Middle frontal gyrus (tissue), 1 donor: ENCODE measurements around the gene TRAF3IP1.
"Not testable (repeated sequence)": the region's sequence is repeated elsewhere in the genome, so short reads cannot be mapped to it uniquely, and the experiment has no call there.

Experiments used
- DNase-seq: peaks from one replicate; pipeline ENCODE4 v3.0.0-alpha.2; 2015; ENCODE audit warnings: low spot score; ENCODE audit errors: extremely low spot score

Gene TRAF3IP1

DNA sequence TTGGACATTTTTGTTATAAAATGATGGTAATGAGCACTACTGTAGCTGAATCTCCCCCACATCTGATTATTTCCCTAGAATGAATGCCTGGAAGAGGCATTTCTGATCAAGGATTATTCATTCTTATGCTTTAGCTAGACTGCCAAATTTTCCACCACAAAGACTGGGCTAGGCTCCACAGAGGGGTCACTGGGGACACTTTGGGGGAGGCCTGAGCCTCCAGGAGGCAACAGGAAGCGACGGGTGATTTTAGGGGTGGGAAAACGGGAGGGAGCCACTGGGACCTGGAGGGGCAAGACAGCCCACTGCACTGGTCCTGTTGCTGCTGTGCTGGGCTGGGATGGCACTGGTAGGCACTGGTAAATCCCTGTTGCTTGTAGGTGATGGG, 104.0 kb downstream of the TRAF3IP1 start:
- no peak for DNase-seq

DNA sequence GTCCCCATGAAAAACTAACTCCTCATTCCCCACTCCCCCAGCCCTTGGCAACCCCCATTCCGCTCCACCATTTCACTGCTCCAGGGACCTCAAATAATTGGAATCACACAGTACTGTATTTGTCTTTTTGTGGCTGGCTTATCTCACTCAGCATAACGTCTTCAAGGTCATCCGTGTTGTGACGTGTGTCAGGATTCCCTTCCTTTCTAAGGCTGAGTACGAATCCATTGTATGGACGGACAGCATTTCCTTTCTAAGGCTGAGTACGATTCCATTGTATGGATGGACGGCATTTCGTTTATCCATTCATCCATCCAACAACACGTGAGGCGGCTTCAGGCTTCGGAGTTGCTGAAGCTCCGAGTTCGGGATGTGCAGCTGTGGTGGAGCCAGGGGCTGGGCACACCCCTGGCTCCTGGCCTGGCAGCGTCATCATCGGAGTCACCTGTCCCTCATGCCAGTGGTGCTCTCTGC, 105.2 kb downstream of the TRAF3IP1 start:
- no peak for DNase-seq

DNA sequence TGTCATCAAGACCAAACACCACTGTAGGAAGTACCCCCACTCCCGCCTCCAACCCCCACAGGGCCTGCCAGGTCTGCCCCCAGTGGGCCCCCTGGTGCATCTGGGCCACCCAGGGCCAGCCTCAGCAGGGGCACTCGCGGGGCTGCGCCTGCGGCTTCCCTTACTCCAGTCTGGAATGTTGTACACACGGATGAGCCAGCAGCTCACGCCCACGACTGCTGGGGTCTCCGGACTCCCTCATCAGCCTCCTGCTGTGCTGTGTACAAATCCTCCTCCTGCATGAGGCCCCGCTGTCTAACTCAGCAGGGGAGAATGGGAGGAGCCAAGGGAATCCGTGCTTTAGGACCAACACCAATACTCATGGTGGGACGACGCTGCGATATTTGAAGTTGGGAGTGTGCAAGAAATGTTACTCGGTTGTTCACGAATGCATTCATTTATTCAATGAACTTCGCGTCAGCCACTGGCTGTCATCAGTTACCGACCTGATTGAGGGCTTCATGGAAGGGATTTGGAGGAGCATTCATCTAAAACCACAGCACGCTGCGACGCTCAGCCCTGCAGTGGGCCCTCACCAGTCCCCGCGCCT, 105.8 kb downstream of the TRAF3IP1 start:
- no peak for DNase-seq

DNA sequence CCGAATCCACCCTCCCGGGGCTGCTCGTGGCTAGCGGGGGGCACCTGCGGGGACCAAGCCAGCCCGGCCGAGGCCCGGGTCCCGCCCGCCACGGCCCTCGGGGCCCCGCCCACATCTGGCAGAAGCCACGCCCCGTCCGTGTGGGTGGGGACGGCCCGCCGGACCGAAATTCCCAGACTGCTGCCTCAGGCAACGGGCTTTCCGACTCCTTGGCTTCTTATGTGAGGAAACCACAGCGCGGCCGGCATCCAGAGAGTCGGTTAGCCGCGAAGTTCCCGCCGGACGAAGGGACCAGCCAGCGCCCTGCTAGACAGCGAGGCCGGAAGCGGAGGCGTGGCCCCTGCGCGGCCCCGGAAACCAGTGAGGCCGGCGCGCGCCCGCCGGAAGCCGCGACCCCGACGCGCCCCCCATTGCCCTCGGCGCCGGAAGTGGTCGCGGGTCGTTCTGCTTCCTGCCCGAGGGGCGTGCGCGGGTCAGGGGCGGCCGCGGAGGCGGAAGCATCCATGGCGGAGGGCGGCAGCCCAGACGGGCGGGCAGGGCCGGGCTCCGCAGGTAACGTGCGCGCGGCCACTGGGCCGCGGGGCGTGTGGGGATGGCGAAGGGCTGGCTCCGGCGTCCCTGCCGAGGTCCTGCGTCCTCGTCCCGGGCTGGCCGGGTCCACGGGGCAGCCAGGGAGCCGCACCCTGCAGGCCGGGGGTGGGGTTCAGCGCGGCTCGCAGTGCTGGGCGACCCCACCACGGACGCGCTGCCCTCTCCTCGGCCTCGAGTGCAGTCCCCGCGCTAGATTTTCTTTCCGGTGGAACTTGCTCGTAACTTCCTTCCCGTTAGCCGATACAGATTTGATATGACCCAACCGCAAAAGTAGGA, 106.5 kb downstream of the TRAF3IP1 start, which contains the start of gene ASB1:
ASB1 (plus strand) TSS at position 360 of the 867 bp plus-strand sequence; CDS start at position 504, 144 bp downstream.
- peak; percentile 39 for DNase-seq

DNA sequence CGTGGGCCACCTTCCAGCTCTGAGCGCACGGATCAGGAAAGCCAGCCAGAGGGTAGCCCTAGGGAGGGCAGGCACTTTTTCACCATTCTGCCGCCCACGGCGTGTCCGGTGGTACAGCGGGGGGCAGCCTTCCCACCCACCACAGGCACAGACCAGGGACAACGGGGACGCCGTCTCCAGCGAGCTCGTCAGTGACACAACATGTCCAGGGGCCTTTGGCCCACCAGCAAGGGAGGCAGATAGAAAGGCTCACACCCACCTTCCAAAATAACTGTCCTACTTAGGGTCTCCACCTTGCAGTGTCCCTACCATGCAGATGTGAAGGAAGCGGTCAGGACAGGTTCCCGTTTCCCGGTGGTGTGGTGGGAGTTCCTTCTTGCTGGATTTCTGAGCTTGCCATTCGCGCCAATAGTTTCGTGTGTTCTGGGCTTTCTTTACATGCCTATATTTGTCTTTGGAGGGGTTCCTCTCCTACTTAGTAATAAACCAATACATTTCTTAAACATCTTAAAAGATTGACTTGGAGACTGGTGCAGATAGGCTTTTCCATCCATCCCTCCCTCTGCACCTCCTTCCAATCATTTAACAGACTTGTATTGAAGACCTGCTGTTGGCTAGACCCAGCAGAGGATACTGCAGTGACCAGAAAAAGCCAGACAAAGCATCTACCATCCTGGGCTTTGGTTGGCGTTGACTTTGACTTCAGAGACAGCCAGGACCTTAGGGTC, 107.3 kb downstream of the TRAF3IP1 start:
- no peak for DNase-seq

DNA sequence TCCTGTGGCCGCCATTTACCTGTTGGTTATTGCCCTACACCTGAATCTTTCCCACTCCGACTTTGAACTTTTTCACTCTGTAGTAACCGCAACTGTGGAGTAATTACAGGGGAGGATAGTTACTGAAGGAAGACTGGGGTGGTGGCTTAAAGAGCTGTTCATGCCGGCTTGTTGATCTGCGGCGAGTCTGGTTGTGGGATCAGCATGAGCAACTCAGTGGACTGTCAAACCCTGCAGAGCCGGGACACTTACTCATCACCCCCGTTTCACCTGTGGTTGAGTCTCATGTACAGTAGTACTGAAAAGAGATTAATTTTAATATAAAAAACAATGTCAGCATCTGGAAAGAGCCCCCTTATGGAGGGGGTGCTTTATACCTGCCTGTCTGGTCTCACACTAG, 108.5 kb downstream of the TRAF3IP1 start:
- DNase-seq = no peak

DNA sequence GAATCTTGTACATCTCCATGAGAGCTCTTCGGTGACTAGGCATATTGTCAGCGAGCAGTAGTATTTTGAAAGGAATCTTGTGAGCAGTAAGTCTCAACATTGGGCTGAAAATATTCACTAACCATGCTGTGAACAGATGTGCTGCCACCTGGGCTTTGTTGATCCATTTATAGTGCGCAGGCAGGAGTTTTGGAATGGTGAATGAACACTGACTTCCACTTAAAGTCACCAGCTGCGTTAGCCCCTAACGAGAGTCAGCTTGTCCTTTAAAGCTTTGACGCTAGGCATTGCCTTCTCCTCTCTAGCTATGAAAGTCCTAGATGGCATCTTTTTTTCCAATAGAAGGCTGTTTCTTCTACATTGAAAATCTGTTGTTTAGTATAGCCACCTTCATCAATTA, 110.5 kb downstream of the TRAF3IP1 start:
- DNase-seq = no peak

DNA sequence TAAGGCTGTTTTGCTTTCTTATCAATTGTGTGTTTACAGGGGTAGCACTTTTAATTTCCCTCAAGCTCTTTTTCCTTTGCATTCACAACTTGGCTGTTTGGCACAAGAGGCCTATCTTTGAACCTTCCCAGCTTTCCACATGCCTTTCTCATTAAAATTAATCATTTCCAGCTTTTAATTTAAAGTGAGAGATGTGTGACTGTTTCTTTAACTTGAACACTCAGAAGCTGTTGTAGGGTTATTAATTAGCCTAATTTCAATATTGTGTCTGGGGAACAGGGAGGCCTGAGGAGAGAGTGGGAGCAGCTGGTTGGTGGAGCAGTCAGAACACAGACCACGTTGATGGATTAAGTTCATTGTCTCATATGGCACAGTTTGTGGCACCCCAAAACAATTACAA, 111.1 kb downstream of the TRAF3IP1 start:
- no peak for DNase-seq

DNA sequence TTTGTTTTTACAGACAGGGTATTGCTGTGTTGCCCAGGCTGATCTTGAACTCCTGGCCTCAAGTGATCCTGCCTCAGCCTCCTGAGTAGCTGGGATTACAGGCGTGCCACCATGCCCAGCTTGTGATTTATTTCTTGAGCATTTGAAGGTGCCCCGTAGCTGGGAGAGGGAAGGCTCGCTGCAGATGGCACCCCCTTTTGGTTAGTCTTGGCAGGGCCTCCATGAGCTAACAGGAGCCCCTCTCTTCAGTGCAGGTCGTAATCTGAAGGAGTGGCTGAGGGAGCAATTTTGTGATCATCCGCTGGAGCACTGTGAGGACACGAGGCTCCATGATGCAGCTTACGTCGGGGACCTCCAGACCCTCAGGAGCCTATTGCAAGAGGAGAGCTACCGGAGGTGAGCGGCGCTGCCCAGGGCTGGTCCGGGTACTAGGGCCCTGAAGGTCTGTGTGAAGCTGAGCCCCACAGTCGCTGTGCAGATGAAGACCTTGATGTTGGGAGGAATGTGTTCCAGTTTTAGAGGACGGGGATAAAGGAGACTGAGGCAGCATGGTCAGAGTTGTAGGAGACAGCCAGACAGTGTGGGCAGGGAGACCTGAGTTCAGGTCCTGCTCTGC, 113.1 kb downstream of the TRAF3IP1 start:
- DNase-seq = no peak

DNA sequence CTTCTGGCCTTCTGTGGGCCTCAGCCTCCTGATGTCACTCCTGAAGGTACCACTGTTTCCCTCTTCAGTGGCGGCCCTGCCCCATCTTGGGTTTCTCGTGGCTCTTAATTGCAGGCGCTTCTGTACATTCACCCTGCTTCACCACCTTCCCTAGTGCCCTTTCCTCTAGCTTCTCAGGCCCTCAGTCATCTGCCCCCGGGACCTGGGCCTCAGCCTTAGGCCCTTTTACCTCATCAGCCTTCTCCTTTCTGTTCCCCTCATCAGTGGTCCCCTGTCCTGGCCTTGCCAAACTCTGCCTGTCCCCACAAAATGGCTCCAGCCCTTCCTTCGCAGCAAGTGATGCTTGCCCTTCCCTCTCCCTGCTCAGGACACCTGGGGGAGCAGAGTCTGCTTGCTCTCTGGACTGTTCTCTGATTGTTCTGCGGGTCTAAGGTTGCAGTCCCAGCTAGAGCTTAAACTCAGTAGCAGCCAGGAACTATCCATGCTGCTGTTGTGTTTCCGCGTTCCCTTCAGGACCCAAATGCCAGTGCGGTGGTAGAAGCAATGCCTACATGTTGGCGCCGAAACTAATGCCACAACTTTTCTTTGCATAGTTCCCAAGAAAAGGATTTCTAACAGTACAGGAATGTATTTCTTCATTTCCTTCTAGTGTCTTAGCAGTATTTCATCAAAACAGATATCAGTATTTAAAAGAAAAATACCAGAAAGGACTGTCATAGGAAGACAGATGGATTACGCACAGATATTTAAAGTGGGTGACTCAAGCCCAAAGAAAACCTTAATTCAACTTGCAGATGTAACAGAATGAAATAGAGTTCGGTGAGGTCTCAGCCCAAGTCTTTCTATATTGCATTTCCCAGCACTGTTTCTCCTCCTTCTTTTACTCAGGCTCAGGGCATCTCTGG, 113.9 kb downstream of the TRAF3IP1 start:
- no peak for DNase-seq

DNA sequence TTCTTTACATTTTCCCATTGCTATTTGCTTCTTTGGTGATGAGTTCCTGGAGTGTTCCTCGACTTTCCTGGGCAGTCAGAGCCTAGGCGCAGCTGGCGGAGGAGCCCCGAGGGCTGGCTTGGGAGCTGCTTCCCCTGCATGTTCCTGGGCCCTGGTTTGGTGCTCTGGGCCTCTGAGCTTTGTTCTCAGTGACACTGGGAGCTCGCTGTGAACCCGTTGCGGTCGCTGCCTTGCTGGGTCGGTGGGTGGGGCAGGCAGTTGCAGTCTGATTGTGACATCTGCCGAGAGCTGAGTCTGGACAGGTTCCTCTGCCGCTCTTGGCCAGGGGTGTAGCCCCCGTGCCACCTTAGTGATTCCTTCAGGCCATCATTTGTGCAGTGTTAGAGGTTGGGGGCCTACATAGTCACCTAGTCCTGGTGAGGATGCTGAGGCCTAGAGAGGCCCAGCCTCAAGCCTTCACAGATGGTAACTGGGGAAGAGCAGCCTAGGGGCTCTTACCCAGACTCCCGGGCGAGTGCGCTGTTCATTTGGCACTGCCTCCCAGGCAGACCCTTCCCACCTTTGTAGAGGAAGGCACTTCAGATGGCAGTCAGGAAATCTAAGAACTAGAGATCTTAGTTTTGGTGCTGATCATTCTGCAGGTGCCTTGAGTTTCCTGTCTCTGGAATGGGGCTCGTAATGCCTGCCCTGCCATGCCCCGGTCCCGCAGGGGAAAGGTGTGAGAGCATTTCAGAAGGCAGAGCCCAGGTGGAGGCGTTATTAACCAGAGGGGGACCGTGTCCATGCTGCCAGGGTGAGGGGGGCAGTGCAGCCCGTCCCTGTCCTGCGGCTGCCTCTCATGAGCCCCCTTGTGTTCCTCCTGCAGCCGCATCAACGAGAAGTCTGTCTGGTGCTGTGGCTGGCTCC, 114.8 kb downstream of the TRAF3IP1 start:
- DNase-seq = no peak

DNA sequence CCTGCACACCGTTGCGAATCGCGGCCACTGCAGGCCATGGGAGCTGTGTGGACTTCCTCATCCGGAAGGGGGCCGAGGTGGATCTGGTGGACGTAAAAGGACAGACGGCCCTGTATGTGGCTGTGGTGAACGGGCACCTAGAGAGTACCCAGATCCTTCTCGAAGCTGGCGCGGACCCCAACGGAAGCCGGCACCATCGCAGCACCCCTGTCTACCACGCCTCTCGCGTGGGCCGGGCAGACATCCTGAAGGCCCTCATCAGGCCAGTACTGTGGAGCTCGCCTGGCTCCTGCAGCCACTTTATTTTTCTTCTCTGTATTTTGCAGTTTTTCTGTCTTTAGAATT, 115.4 kb downstream of the TRAF3IP1 start:
- DNase-seq = no peak

DNA sequence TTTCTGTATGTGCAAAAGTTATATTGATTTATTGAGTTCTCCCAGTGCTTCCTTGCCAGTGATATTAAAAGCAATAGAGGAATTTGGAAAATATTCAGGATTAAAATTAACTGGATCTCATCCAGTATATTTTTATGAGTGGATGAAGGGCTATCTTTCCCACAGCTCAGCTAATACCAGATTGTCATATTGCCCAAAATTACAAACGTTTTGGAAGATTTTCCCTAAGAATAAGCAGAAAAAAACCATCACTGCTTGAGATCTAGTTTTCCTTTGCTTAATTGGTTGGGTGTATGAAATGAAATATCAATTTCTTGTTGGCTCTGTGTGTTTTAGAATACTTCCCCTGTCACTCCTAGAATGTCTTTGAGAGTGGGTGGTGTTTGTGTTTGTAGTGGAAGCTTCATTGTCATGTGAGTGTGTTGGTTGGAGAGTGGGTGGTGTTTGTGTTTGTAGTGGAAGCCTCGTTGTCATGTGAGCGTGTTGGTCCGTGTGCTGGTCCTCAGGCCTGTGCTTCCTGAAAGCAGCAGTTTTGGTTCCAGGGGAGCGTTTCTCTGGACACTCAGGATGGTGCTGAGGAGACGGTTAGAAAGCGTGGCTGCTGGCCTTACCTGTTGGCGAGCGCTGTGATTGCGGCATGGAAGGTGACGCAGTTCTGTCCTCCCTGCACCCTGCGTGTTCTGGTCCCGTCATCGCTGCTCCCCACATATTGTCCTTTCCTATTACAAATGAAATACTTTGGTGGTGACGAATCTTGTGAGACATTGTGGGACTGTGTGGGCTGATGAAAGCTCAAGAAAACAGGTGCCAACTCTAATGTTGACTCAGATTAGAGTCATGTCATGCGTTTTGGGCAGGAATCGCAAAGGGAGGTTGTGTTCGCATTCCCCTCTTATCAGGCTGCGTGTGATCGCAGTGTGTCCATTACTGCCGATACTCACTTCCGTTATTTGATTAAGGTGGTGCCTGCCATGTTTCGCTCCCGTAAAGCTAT, 118.8 kb downstream of the TRAF3IP1 start:
- no peak for DNase-seq

DNA sequence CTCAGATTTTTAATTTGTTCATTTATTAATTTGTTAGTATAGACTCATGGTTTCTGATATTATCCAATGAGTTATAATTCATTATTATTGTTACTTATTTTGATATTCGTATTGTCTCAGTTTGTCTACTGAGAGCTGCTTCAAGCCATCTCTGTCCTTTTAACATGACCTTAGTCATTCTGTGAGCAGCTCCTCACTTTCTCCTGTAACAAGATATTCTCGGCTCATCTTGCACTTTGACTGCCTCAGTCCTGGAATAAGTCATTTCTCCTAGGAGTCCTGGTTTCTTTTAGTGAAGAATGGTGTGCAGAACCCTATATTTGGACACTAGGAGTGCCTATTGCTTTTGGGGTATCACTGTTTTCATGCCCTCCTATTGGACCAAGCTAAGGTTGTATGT, 119.6 kb downstream of the TRAF3IP1 start:
- DNase-seq = no peak

DNA sequence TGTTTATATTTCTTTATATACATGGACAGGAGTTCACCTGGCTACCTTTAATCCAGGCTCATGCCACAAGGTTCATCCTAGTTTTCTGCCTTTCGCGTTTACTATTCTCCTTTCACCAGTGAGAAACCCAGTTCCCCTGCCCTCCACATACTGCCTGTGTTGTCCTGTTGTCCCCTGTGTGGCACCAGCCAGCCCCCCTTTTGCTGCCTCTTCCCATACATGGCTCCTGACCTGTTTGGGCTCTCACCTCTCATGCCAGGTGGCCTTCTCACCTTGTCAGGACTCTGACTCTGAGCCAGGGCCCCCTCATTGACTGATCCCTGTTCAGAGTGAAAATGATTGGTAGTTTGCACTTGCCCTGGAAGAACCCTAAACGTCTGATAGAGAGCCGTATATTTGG, 120.0 kb downstream of the TRAF3IP1 start:
- DNase-seq = no peak

DNA sequence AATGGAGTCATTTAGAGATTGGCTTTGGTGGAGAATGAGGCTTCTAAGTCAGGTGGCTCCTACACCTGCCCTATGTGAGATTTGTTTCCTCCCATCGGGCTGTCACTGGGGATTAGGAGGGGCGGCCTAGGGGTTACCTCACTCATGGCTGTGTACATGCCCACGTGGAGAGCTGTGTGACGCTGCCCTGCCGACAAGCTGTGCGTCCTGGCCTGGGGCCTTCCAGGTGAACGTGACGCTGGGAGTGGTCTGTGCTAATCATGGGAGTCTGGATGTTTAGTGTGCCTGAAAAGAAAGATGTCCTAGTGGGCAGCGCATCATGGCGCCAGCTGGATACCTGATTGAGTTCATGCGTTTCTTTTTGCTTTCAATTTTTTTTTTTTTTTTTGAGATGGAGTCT, 120.4 kb downstream of the TRAF3IP1 start:
- no peak for DNase-seq

DNA sequence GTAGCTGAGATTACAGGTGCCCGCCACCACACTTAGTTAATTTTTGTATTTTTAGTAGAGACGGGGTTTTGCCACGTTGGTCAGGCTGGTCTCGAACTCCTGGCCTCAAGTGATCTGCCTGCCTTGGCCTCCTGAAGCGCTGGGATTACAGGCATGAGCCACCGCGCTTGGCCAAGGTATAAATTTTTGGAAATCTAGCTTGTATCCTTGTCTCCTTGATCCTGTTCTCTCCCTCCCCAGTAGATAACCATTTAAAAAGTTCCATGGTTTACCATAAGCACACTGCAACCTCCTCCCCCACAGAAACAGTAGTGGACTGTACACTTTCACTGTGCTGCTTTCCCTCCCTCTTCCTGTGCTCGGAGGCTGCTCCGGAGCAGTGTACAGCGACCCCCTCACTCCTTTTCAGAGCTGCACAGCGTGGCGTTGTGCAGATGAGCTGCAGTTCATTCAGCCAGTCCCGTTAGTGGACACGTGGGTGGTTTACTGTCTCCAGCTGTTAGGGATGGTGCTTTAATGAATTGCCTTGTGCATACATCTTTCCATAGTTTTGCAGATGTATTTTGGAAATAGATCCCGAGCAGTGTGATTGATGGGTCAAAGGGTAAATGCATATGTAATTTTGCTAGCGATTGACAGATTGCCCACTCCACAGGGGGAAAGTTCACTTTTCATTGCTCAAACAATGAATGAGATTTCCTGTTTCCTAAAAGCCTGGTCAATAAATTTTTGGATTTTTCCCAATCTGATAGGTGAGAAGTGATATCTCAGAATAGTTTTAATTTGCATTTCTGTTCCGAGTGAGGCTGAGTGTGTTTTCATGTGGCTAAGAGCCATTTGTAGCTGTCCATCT, 121.2 kb downstream of the TRAF3IP1 start:
- DNase-seq = no peak

DNA sequence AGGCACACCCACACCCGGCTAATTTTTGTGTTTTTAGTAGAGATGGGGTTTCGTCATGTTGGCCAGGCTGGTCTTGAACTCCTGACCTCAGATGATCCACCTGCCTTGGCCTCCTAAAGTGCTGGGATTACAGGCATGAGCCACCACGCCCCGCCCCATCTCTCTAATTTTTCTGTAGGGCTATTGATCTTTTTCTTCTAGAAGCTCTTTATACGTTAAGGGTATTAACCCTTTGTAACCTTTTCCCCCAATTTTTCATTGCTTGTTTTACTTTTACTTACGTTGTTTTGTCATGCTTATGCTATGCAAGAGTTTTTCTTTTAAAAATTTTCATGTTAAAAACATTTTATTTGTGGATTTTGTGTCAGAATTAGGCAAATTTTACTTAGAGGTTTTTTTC, 121.9 kb downstream of the TRAF3IP1 start:
- not testable (repeated sequence) for DNase-seq
